Measurements from ENCODE around the gene HSPD1.
A peak's percentile ranks its signal among the peaks of the same experiment; 100 is the strongest.

The HSPD1 gene

GRCh38 chr2:197504512-197504911, 4.9 kb upstream of the HSPD1 start:
- no peak overlapping the region for H3K4me3 ChIP-seq
- no peak overlapping the region for H3K27ac ChIP-seq
- TF ChIP-seq, protein P1, sequence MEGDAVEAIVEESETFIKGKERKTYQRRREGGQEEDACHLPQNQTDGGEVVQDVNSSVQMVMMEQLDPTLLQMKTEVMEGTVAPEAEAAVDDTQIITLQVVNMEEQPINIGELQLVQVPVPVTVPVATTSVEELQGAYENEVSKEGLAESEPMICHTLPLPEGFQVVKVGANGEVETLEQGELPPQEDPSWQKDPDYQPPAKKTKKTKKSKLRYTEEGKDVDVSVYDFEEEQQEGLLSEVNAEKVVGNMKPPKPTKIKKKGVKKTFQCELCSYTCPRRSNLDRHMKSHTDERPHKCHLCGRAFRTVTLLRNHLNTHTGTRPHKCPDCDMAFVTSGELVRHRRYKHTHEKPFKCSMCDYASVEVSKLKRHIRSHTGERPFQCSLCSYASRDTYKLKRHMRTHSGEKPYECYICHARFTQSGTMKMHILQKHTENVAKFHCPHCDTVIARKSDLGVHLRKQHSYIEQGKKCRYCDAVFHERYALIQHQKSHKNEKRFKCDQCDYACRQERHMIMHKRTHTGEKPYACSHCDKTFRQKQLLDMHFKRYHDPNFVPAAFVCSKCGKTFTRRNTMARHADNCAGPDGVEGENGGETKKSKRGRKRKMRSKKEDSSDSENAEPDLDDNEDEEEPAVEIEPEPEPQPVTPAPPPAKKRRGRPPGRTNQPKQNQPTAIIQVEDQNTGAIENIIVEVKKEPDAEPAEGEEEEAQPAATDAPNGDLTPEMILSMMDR (IDR thresholded peaks at IDR 0.05) = no peak
- no peak for DNase-seq (ENCODE audit: low spot score)

GRCh38 chr2:197504000-197504399, 4.4 kb upstream of the HSPD1 start:
- TF ChIP-seq, protein P1 (IDR thresholded peaks at IDR 0.05) = no peak
- no peak overlapping the region for H3K27ac ChIP-seq
- DNase-seq (ENCODE audit: low spot score) = no peak

GRCh38 chr2:197502685-197503084, 3.0 kb upstream of the HSPD1 start:
- TF ChIP-seq, protein P1 (IDR thresholded peaks at IDR 0.05) = no peak
- no peak overlapping the region for H3K4me3 ChIP-seq
- H3K27ac ChIP-seq = no peak overlapping the region
- no peak for DNase-seq (ENCODE audit: low spot score)

More at GRCh38 chr2:197504000-197504399, 4.4 kb upstream of the HSPD1 start:
- no peak overlapping the region for H3K4me3 ChIP-seq

- no peak overlapping the region for H3K4me3 ChIP-seq
- DNase-seq (ENCODE audit: low spot score) = no peak
- TF ChIP-seq, protein P1 (IDR thresholded peaks at IDR 0.05) = no peak
- H3K27ac ChIP-seq = no peak overlapping the region
Observed at GRCh38 chr2:197502201-197502600, 2.6 kb upstream of the HSPD1 start.

DNA sequence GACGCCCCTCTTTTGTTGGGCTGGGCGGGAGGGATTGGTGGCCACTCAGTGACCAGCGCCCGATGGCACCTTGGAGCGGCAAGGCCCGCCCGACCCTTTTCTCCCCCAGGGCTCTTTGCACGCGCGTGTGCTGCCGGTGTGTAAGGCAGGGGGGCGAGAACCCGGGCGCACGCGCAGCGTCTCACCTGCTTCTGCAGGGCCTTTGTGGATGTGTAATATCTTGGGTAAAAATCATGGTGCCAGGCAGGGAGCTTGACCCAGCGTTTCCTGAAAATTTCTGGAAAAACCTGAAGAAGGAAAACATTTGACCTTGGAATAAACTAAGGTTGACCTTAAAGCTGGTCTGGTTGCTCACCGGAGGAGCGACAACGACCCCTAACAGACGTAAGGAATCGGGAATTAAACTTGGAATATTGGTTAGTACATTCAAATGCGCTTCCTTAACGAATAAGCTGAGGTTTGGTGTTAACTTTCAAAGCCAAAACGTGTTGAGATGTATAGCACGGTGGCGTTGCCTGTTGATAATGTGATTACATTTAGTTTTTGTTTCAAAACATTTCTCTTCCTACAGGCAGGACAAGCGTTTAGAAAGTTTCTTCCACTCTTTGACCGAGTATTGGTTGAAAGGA, 977 bp upstream of the HSPD1 start:
- Histone ChIP-seq H3K4me3 (peak overlapping the region; percentile 93), H3K27ac (peak overlapping the region; percentile 95 to 97)
- no peak for DNase-seq (ENCODE audit: low spot score)

DNA sequence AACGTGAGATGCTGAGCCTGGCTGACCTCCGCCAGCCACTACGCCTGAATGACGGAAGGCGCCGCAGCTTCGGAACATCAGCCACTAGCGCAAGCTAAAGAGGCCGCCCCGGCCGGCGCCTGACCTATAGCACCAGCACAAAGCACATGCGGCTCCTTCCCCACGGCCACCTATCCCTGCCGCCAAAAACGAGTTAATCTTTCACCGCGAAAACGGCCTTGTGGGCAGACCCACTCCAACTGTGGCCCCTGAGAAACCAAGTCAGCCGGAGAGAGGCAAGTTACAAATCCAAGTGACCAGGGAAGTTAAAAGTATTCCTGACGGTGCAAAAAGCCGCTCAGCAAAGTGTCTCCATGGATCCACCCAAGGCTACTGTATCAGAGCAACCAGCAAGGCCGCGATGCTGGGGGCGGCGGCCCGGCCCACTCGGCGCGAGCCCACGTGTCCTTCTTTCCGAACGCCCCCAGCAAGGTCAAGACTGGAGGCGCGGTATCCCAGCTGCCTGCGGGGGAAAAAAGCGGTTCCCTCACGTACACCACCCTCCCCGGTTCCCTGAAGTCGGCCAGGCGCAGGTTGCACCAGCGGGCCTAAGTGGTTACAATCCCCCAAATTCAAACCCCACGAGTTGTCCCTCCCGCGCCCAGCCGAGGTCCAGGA, 575 bp downstream of the HSPD1 start:
- TF ChIP-seq, protein P1 (IDR thresholded peaks at IDR 0.05) = no peak
- Histone ChIP-seq H3K4me3 (peak overlapping the region; percentile 93), H3K27ac (peak overlapping the region; percentile 95 to 97)
- DNase-seq (ENCODE audit: low spot score) = peak; percentile 84

More for the DNA sequence above, 977 bp upstream of the HSPD1 start:
- TF ChIP-seq, protein P1 (IDR thresholded peaks at IDR 0.05) = no peak
